Neural cell (in vitro differentiated cells): ENCODE results near the gene FNDC3A. TPM values are rescaled to one million over a fixed set of nuclear protein-coding genes. Genes with fewer than 3 reads are reported as not detected.

Experiments
- H2AFZ ChIP-seq: fragments of 200-600, 300-800 bp; sonication (generic), shearing (Covaris generic); 2 replicates; pipeline ENCODE4 v1.6.0; 2014; ENCODE audit warnings: low read depth, mild to moderate bottlenecking, antibody characterized with exemption, low read length, moderate library complexity
- H3F3A ChIP-seq: fragments of 200-600 bp; shearing (Covaris generic); 2 replicates; pipeline ENCODE4 v1.6.1; 2016; ENCODE audit warnings: mild to moderate bottlenecking, moderate library complexity, mixed read lengths, antibody characterized with exemption, low read length; ENCODE audit not compliant: insufficient read depth, poor library complexity, severe bottlenecking
- H3K27ac ChIP-seq: fragments of 200-600, 300-800 bp; sonication (generic), shearing (Covaris generic); 2 replicates; pipeline ENCODE4 v1.5.1; 2014; ENCODE audit warnings: mild to moderate bottlenecking, low read length, moderate library complexity
- H3K27me3 ChIP-seq: fragments of 300-800, 200-600 bp; sonication (generic), shearing (Covaris generic); 2 replicates; pipeline ENCODE4 v1.6.0; 2014; ENCODE audit warnings: mild to moderate bottlenecking, low read depth, low read length, moderate library complexity; ENCODE audit not compliant: insufficient read depth
- H3K36me3 ChIP-seq: fragments of 300-800, 200-600 bp; sonication (generic), shearing (Covaris generic); 2 replicates; pipeline ENCODE4 v1.5.1; 2014; ENCODE audit warnings: mild to moderate bottlenecking, antibody characterized with exemption, low read length, moderate library complexity; ENCODE audit not compliant: insufficient read depth
- H3K4me2 ChIP-seq: fragments of 300-800, 200-600 bp; sonication (generic), shearing (Covaris generic); 2 replicates; pipeline ENCODE4 v1.6.0; 2014; ENCODE audit warnings: mild to moderate bottlenecking, low read length
- H3K4me3 ChIP-seq: fragments of 300-800, 200-600 bp; sonication (generic), shearing (Covaris generic); 2 replicates; pipeline ENCODE4 v1.5.1; 2014; ENCODE audit warnings: mild to moderate bottlenecking, low read length, moderate library complexity
- H3K79me2 ChIP-seq: fragments of 200-600 bp; shearing (Covaris generic); replicated peaks from 2 replicates; pipeline ENCODE4 v1.6.0; 2014; ENCODE audit warnings: mild to moderate bottlenecking, low read length, moderate library complexity; ENCODE audit not compliant: insufficient read depth
- H3K9ac ChIP-seq: fragments of 300-800, 200-600 bp; sonication (generic), shearing (Covaris generic); 2 replicates; pipeline ENCODE4 v1.6.1; 2016; ENCODE audit warnings: mild to moderate bottlenecking, low read length, mixed read lengths
- H3K9me2 ChIP-seq: fragments of 200-600 bp; shearing (Covaris generic); 2 replicates; pipeline ENCODE4 v1.6.1; 2016; ENCODE audit warnings: mild to moderate bottlenecking, low read length, mixed read lengths; ENCODE audit not compliant: insufficient read depth
- H3K9me3 ChIP-seq: fragments of 200-600, 300-800 bp; sonication (generic), shearing (Covaris generic); 2 replicates; pipeline ENCODE4 v1.6.1; 2016; ENCODE audit warnings: mild to moderate bottlenecking, mixed run types, low read length, moderate library complexity, mixed read lengths
- H4K20me1 ChIP-seq: fragments of 200-600 bp; shearing (Covaris generic); 2 replicates; pipeline ENCODE4 v1.6.1; 2016; ENCODE audit warnings: mild to moderate bottlenecking, mixed run types; ENCODE audit not compliant: insufficient read depth
- EP300 ChIP-seq: fragments of 450-650 bp; conservative IDR thresholded peaks from 2 replicates; pipeline ENCODE4 v1.6.1; 2014; ENCODE audit warnings: antibody characterized with exemption, mild to moderate bottlenecking, moderate library complexity; ENCODE audit not compliant: poor library complexity, severe bottlenecking
- POLR2AphosphoS5 ChIP-seq: IDR thresholded peaks from 2 replicates; pipeline ENCODE4 v1.6.1; 2012
- RAD21 ChIP-seq: fragments of 450-650 bp; conservative IDR thresholded peaks from 2 replicates; pipeline ENCODE4 v1.6.1; 2014; ENCODE audit warnings: antibody characterized with exemption, mild to moderate bottlenecking, moderate library complexity
- REST ChIP-seq: IDR thresholded peaks from 2 replicates; pipeline ENCODE4 v1.6.1; 2012; ENCODE audit warnings: borderline replicate concordance
- SMC3 ChIP-seq: fragments of 450-650 bp; conservative IDR thresholded peaks from 2 replicates; pipeline ENCODE4 v1.6.1; 2014; ENCODE audit warnings: antibody characterized with exemption, mild to moderate bottlenecking, moderate library complexity; ENCODE audit not compliant: poor library complexity
- TAF1 ChIP-seq: IDR thresholded peaks from 2 replicates; pipeline ENCODE4 v1.6.1; 2012; ENCODE audit warnings: low read depth
- polyA plus RNA-seq: library from polyadenylated mRNA; depleted of rRNA; stranded (reverse); fragments of >200 nt; gene quantifications from 2 replicates; pipeline ENCODE4 v1.2.3, GENCODE V29; 2014
- TF ChIP-seq, protein P1 (sequence below): fragments of 450-650 bp; IDR thresholded peaks from 2 replicates; pipeline ENCODE4 v1.5.1; 2014; ENCODE audit warnings: antibody characterized with exemption, mild to moderate bottlenecking, moderate library complexity; ENCODE audit not compliant: poor library complexity, severe bottlenecking

Gene FNDC3A
- polyA plus RNA-seq, 1 donor from 2014 or later, result 83.8 TPM

- TF ChIP-seq SMC3 (no peak), POLR2AphosphoS5 (no peak), EP300 (no peak), RAD21 (no peak)
- no peaks in the 10 kb centered on the region for H3K9me2 ChIP-seq
- no peaks in the 10 kb centered on the region for H3K36me3 ChIP-seq
- no peak overlapping the region for H3K9ac ChIP-seq
- no peaks in the 10 kb centered on the region for H3K9me3 ChIP-seq
- H3K79me2 ChIP-seq, result no peaks in the 10 kb centered on the region
- no peaks in the 10 kb centered on the region for H4K20me1 ChIP-seq
- no peaks in the 10 kb centered on the region for H3K27me3 ChIP-seq
- no peak overlapping the region for H3K27ac ChIP-seq
- no peak overlapping the region for H3K4me3 ChIP-seq
- H2AFZ ChIP-seq, result no peak overlapping the region
- no peaks in the 10 kb centered on the region for H3F3A ChIP-seq
- H3K4me2 ChIP-seq, result no peak overlapping the region
Measured at GRCh38 chr13:49100637-49101570, 125.2 kb downstream of the FNDC3A start.

- Histone ChIP-seq H3K4me3 (no peak overlapping the region), H3F3A (no peaks in the 10 kb centered on the region), H2AFZ (no peak overlapping the region), H3K79me2 (peaks cover 31% of the 10 kb centered on the region), H3K36me3 (no peaks in the 10 kb centered on the region), H3K27ac (no peak overlapping the region), H3K9me2 (no peaks in the 10 kb centered on the region), H3K9ac (no peak overlapping the region), H4K20me1 (no peaks in the 10 kb centered on the region), H3K9me3 (no peaks in the 10 kb centered on the region), H3K27me3 (no peaks in the 10 kb centered on the region), H3K4me2 (no peak overlapping the region)
- TF ChIP-seq TAF1, result no peak
- TF ChIP-seq REST, result no peak
- TF ChIP-seq, protein P1, sequence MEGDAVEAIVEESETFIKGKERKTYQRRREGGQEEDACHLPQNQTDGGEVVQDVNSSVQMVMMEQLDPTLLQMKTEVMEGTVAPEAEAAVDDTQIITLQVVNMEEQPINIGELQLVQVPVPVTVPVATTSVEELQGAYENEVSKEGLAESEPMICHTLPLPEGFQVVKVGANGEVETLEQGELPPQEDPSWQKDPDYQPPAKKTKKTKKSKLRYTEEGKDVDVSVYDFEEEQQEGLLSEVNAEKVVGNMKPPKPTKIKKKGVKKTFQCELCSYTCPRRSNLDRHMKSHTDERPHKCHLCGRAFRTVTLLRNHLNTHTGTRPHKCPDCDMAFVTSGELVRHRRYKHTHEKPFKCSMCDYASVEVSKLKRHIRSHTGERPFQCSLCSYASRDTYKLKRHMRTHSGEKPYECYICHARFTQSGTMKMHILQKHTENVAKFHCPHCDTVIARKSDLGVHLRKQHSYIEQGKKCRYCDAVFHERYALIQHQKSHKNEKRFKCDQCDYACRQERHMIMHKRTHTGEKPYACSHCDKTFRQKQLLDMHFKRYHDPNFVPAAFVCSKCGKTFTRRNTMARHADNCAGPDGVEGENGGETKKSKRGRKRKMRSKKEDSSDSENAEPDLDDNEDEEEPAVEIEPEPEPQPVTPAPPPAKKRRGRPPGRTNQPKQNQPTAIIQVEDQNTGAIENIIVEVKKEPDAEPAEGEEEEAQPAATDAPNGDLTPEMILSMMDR, result no peak
Measured at GRCh38 chr13:49108196-49108595, 132.5 kb downstream of the FNDC3A start.
